ENCODE results near the gene TCERG1L.

The TCERG1L gene

DNA sequence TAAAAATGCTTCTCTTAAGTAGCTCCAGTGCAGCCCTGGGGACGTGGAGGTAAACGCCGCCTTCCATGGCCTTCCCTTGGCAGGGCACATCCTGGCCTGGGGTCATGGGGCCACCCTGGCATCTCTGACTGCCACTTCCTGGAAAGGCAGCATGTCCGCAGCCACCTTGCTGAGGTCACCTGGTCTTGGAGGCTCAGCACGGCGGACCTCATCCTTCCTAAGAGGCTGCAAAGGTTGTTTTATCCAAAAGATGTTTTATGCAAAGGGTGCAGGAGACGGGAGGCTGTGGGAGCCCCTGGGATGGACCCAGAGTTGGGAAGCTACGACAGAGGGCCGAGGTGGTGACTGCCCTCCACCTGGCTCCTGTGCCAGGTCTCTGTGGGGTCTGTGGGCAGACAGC is 106.0 kb downstream of the TCERG1L start:
- H3K4me3 ChIP-seq (ENCODE audit: low read depth in 1 of 2, low read length in 2 of 2): no peak overlapping the region
- H3K27me3 ChIP-seq (ENCODE audit: control insufficient read depth in 1 of 2, insufficient read depth in 2 of 2, low read length in 2 of 2): no peaks in the 10 kb centered on the region
- H3K4me1 ChIP-seq (ENCODE audit: control insufficient read depth in 1 of 2, insufficient read depth in 2 of 2, low read length in 2 of 2): no peaks in the 10 kb centered on the region
- no peaks in the 10 kb centered on the region for H3K9me3 ChIP-seq (ENCODE audit: control insufficient read depth in 1 of 2, low read length in 2 of 2)
- no peak overlapping the region for H3K27ac ChIP-seq (ENCODE audit: low read depth, low read length)
- H3K9ac ChIP-seq (ENCODE audit: low read depth in 1 of 2, low read length in 2 of 2): no peak overlapping the region
- no peaks in the 10 kb centered on the region for H3K36me3 ChIP-seq (ENCODE audit: control insufficient read depth in 1 of 2, insufficient read depth in 2 of 2, low read length in 2 of 2)

DNA sequence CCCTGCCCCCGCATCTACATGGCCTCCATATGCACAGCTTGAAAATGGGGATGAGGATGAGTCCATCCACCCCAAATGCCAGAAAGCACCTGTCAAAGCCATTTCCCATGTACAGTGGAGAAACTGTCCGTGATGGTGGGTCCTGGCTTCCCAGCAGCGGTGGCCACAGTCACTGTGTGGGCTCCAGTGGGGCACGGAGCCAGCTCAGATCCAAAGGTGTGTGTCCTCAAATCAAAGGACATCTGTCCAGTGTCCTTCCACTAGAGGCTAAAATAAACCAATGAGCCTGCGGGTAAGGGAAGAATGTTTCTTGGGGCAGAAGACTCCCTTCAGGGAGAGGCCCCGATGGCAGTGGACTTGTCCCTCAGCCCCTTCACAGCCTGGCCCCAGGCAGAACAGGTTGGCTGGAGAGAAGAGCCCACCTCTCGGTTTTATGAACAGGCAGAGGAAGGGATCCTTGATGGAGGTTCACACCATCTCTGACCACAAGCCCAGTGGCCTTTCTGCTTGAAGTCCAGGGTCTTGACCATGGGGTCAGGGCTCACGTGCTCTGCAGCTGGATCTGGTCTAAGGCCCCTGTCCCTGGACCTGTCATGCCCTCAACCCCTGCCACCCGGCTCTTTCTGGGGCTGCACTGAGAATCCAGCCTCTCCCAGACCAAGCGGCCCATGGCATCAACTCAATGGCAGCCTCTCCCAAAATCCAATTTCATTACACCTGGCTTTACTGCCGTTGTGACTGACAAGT is 106.9 kb downstream of the TCERG1L start:
- no peak overlapping the region for H3K27ac ChIP-seq (ENCODE audit: low read depth, low read length)
- no peak overlapping the region for H3K9ac ChIP-seq (ENCODE audit: low read depth in 1 of 2, low read length in 2 of 2)
- H3K9me3 ChIP-seq (ENCODE audit: control insufficient read depth in 1 of 2, low read length in 2 of 2): no peaks in the 10 kb centered on the region
- H3K27me3 ChIP-seq (ENCODE audit: control insufficient read depth in 1 of 2, insufficient read depth in 2 of 2, low read length in 2 of 2): no peaks in the 10 kb centered on the region
- H3K36me3 ChIP-seq (ENCODE audit: control insufficient read depth in 1 of 2, insufficient read depth in 2 of 2, low read length in 2 of 2): no peaks in the 10 kb centered on the region
- no peak overlapping the region for H3K4me3 ChIP-seq (ENCODE audit: low read depth in 1 of 2, low read length in 2 of 2)
- H3K4me1 ChIP-seq (ENCODE audit: control insufficient read depth in 1 of 2, insufficient read depth in 2 of 2, low read length in 2 of 2): no peaks in the 10 kb centered on the region

DNA sequence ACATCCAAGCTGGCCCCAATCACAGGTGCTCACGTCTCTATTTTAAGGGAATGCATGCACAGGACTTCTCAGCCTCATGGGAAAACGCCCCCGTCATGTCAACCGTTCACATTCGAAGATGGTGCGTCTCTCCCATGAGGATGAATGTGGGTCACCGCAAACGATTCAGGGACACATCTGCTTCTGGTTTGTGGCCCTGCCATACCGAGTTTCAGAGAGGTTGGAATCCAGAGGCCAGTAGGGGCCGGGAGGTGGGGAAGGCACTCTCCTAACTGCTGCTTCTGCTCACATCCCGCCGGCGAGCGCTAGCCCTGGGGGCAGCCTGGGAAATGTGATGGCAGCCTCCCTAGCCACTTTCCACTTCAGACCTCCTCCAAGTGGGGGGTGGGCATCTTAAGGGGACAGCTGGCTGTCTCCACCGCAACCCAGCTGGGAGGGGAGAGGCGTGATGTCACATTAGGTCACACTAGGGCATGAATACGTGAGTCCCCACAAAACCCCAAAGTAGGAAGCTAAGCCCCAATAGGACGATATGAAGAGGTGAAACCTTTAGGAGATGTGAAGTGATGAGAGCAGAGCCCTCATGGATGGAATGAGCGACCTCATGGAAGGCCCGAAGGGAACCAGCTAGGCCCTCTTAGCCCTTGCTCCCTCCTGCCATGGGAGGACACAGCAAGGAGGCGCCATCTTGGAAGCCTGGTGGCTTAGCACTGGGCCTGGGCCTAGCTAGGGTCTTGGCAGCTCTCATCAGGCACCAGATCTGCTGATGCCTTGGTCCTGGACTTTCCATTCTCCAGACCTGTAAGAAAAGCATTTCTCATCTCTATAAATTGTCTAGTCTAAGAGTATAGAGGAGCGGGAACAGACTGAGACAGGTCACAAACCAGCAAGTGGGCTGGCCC is 107.8 kb downstream of the TCERG1L start:
- Histone ChIP-seq H3K27me3 (ENCODE audit: control insufficient read depth in 1 of 2, insufficient read depth in 2 of 2, low read length in 2 of 2) (no peaks in the 10 kb centered on the region), H3K27ac (ENCODE audit: low read depth, low read length) (no peak overlapping the region), H3K9ac (ENCODE audit: low read depth in 1 of 2, low read length in 2 of 2) (no peak overlapping the region), H3K4me3 (ENCODE audit: low read depth in 1 of 2, low read length in 2 of 2) (no peak overlapping the region), H3K36me3 (ENCODE audit: control insufficient read depth in 1 of 2, insufficient read depth in 2 of 2, low read length in 2 of 2) (no peaks in the 10 kb centered on the region), H3K4me1 (ENCODE audit: control insufficient read depth in 1 of 2, insufficient read depth in 2 of 2, low read length in 2 of 2) (no peaks in the 10 kb centered on the region), H3K9me3 (ENCODE audit: control insufficient read depth in 1 of 2, low read length in 2 of 2) (no peaks in the 10 kb centered on the region)

DNA sequence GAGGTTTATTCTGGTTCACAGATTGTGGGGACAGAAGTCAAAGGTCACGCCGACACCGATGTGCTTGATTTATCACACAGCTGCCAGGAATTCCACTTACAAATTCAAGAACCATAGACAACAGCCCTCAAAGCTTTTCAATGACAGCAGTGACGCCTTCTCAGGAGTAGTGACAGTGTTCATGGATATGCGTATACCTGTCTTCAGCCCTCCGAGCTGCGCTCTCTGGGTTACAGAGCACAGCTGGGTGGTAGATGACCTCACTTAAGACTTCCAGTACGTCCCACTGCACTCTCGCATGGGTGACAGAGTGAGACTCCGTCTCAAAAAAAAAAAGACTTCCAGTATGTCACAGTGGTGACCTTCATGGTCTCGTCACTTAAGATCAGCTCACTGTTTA is 108.5 kb downstream of the TCERG1L start:
- Histone ChIP-seq H3K36me3 (ENCODE audit: control insufficient read depth in 1 of 2, insufficient read depth in 2 of 2, low read length in 2 of 2) (no peaks in the 10 kb centered on the region), H3K4me1 (ENCODE audit: control insufficient read depth in 1 of 2, insufficient read depth in 2 of 2, low read length in 2 of 2) (no peaks in the 10 kb centered on the region), H3K27me3 (ENCODE audit: control insufficient read depth in 1 of 2, insufficient read depth in 2 of 2, low read length in 2 of 2) (no peaks in the 10 kb centered on the region), H3K4me3 (ENCODE audit: low read depth in 1 of 2, low read length in 2 of 2) (no peak overlapping the region), H3K9me3 (ENCODE audit: control insufficient read depth in 1 of 2, low read length in 2 of 2) (no peaks in the 10 kb centered on the region), H3K9ac (ENCODE audit: low read depth in 1 of 2, low read length in 2 of 2) (no peak overlapping the region), H3K27ac (ENCODE audit: low read depth, low read length) (no peak overlapping the region)

DNA sequence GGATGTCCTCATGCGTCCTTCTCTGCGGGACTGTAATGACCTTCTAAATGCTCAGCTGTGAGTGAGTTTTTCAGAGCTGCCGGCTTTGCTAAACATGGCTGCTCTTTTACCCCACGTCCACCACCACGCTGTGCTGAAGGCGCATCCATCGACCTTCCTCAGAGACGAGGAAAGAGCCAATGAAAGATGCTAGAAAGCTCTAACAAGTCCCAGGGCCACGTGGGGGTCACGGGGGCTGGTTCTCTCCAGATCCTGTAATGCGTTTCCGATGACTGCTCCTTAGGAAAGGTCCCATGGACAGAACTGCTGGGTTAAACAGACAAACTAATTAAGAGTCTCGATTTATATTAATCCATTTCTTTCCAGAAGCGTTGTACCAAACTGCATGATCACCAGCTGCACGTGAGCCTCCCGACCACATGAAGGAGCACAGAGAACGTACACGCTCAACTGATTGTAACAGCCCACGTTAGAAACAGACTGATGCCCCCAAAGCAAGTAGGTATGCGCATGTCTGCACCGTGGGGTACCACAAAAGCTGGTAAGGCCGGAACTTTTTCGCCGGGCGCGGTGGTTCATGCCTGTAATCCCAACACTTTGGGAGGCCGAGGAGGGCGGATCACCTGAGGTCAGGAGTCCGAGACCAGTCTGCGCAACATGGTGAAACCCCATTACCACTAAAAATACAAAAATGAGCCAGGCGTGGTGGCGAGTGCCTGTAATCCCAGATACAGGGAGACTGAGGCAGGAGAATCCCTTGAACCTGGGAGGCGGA is 109.6 kb downstream of the TCERG1L start:
- H3K9ac ChIP-seq (ENCODE audit: low read depth in 1 of 2, low read length in 2 of 2): no peak overlapping the region
- H3K4me3 ChIP-seq (ENCODE audit: low read depth in 1 of 2, low read length in 2 of 2): no peak overlapping the region
- no peaks in the 10 kb centered on the region for H3K4me1 ChIP-seq (ENCODE audit: control insufficient read depth in 1 of 2, insufficient read depth in 2 of 2, low read length in 2 of 2)
- H3K36me3 ChIP-seq (ENCODE audit: control insufficient read depth in 1 of 2, insufficient read depth in 2 of 2, low read length in 2 of 2): no peaks in the 10 kb centered on the region
- no peaks in the 10 kb centered on the region for H3K27me3 ChIP-seq (ENCODE audit: control insufficient read depth in 1 of 2, insufficient read depth in 2 of 2, low read length in 2 of 2)
- no peak overlapping the region for H3K27ac ChIP-seq (ENCODE audit: low read depth, low read length)
- no peaks in the 10 kb centered on the region for H3K9me3 ChIP-seq (ENCODE audit: control insufficient read depth in 1 of 2, low read length in 2 of 2)

GRCh38 chr10:131200856-131201470 is 110.6 kb downstream of the TCERG1L start:
- Histone ChIP-seq H3K9me3 (ENCODE audit: control insufficient read depth in 1 of 2, low read length in 2 of 2) (no peaks in the 10 kb centered on the region), H3K27ac (ENCODE audit: low read depth, low read length) (no peak overlapping the region), H3K27me3 (ENCODE audit: control insufficient read depth in 1 of 2, insufficient read depth in 2 of 2, low read length in 2 of 2) (no peaks in the 10 kb centered on the region), H3K4me1 (ENCODE audit: control insufficient read depth in 1 of 2, insufficient read depth in 2 of 2, low read length in 2 of 2) (no peaks in the 10 kb centered on the region), H3K36me3 (ENCODE audit: control insufficient read depth in 1 of 2, insufficient read depth in 2 of 2, low read length in 2 of 2) (no peaks in the 10 kb centered on the region), H3K4me3 (ENCODE audit: low read depth in 1 of 2, low read length in 2 of 2) (no peak overlapping the region), H3K9ac (ENCODE audit: low read depth in 1 of 2, low read length in 2 of 2) (no peak overlapping the region)

DNA sequence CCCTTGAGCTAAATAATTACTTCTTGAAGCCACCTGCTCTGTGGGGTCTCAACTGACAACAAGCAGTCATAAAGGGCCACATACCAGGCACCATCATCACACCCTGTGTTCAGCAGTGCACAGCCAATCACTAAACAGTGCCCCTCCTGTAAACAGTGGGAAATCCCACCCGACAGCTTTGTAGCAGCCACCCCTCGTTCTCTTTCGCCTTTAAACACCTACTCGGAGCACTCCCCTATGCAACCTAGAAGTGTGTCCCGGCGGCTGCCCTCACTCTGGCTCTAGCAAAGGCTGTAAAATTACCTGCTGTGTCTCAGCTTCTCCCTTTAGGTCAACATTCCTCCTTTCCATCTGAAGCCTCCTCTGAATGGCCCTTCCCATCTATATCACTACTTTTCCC is 111.9 kb downstream of the TCERG1L start:
- H3K36me3 ChIP-seq (ENCODE audit: control insufficient read depth in 1 of 2, insufficient read depth in 2 of 2, low read length in 2 of 2): no peaks in the 10 kb centered on the region
- H3K4me3 ChIP-seq (ENCODE audit: low read depth in 1 of 2, low read length in 2 of 2): no peak overlapping the region
- no peaks in the 10 kb centered on the region for H3K9me3 ChIP-seq (ENCODE audit: control insufficient read depth in 1 of 2, low read length in 2 of 2)
- no peak overlapping the region for H3K27ac ChIP-seq (ENCODE audit: low read depth, low read length)
- no peaks in the 10 kb centered on the region for H3K4me1 ChIP-seq (ENCODE audit: control insufficient read depth in 1 of 2, insufficient read depth in 2 of 2, low read length in 2 of 2)
- H3K9ac ChIP-seq (ENCODE audit: low read depth in 1 of 2, low read length in 2 of 2): no peak overlapping the region
- H3K27me3 ChIP-seq (ENCODE audit: control insufficient read depth in 1 of 2, insufficient read depth in 2 of 2, low read length in 2 of 2): no peaks in the 10 kb centered on the region

DNA sequence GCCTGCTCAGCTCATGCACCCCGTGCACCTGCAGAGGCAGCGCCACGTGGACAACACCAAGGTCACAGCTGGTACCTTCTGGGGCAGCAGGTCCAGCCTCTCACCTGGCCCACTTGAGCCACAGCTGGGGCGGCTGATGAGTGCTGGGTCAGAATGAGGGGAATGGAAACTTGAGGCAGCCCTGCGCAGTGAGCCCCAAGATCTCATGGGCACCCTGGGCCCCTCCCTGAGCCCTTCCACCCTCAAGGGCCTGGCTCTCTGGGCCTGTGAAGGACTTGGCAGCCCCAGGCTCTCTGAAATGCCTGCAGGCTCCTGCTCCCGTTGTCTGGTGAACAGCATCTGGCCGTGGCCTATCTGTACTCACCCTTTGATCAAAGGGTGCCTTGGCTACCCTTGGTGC is 112.7 kb downstream of the TCERG1L start:
- Histone ChIP-seq H3K27ac (ENCODE audit: low read depth, low read length) (no peak overlapping the region), H3K9ac (ENCODE audit: low read depth in 1 of 2, low read length in 2 of 2) (no peak overlapping the region), H3K4me1 (ENCODE audit: control insufficient read depth in 1 of 2, insufficient read depth in 2 of 2, low read length in 2 of 2) (no peaks in the 10 kb centered on the region), H3K27me3 (ENCODE audit: control insufficient read depth in 1 of 2, insufficient read depth in 2 of 2, low read length in 2 of 2) (no peaks in the 10 kb centered on the region), H3K36me3 (ENCODE audit: control insufficient read depth in 1 of 2, insufficient read depth in 2 of 2, low read length in 2 of 2) (no peaks in the 10 kb centered on the region), H3K4me3 (ENCODE audit: low read depth in 1 of 2, low read length in 2 of 2) (no peak overlapping the region), H3K9me3 (ENCODE audit: control insufficient read depth in 1 of 2, low read length in 2 of 2) (no peaks in the 10 kb centered on the region)

GRCh38 chr10:131198401-131198800 is 113.1 kb downstream of the TCERG1L start:
- no peaks in the 10 kb centered on the region for H3K27me3 ChIP-seq (ENCODE audit: control insufficient read depth in 1 of 2, insufficient read depth in 2 of 2, low read length in 2 of 2)
- H3K4me3 ChIP-seq (ENCODE audit: low read depth in 1 of 2, low read length in 2 of 2): no peak overlapping the region
- no peaks in the 10 kb centered on the region for H3K36me3 ChIP-seq (ENCODE audit: control insufficient read depth in 1 of 2, insufficient read depth in 2 of 2, low read length in 2 of 2)
- no peaks in the 10 kb centered on the region for H3K4me1 ChIP-seq (ENCODE audit: control insufficient read depth in 1 of 2, insufficient read depth in 2 of 2, low read length in 2 of 2)
- H3K9me3 ChIP-seq (ENCODE audit: control insufficient read depth in 1 of 2, low read length in 2 of 2): no peaks in the 10 kb centered on the region
- H3K27ac ChIP-seq (ENCODE audit: low read depth, low read length): no peak overlapping the region
- H3K9ac ChIP-seq (ENCODE audit: low read depth in 1 of 2, low read length in 2 of 2): no peak overlapping the region

Measured in duodenal mucosa (tissue), 2 donors.